GM18508 (cell line): Measurements from ENCODE around the gene SHISA2.
"Not testable (repeated sequence)": the region's sequence is repeated elsewhere in the genome, so short reads cannot be mapped to it uniquely, and the experiment has no call there.

ENCODE experiments used
- ATAC-seq: cut with Tn5 transposase; IDR thresholded peaks from one replicate; pipeline ENCODE4 v1.9.1; 2021; ENCODE audit warnings: moderate number of reproducible peaks; ENCODE audit not compliant: insufficient read depth, unreplicated experiment

SHISA2 gene

DNA sequence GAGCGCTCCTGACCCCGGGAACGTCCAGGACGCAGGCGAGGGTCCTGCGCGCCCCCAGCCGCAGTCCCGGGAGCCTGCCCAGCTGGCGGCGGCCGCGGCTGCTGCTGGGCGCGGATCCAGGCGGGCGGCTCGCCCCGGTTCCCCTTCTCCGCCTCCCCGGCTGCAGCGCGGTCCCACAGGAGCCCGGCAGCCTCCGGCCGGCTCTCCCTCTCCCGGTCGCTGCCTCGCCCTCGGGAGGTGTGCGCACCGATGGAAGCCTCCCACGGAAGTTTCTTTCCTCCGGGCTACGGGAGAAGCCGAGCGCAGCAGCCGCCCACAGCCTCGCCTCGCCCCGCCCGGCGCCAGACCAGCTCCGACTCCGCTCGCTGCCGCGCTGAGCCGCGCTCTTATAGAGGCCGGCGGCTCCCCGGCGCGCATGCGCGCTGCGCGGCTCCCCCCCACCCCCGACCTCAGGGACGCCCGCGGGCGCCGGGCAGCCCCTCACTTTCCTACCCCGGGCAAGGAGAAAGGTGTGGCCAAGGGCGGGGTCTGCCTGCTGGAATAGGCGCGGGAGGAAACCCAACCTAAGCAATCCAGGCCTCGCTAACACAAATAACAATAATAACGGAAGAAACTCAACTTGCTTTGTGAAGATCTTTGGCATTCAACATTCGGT lies at the start of gene SHISA2:
TSS of gene SHISA2 (minus strand) at position 360 of the 655 bp plus-strand sequence. CDS start 1,041 bp downstream, outside the sequence.
- ATAC-seq: no peak

DNA sequence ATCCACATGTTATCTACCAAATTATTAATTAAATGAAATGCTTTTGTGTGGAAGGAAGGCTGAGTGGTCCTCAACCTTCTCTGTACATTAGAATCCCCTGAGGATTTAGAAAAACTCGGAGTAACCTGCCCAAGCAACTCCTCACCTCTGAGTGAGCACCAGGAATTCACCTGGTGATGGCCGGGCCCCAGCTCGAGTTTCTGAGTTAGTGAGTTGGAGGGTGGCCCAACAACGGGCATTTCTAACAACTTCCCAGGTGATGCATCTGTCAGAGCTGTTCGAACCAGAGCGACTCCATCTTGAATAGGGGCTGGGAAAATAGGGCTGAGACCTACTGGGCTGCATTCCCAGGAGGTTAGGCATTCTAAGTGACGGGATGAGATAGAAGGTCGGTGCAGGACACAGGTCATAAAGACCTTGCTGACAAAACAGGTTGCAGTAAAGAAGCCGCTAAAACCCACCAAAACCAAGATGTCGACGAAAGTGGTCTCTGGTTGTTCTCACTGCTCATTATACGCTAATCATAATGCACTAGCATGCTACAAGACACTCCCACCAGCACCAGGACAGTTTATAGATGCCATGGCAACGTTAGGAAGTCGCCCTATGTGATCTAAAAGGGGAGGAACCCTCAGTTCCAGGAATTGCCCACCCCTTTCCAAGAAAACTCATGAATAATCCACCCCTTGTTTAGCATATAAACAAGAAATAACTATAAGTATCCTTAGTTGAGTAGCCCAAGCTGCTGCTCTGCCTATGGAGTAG lies 44.2 kb upstream of the SHISA2 start:
- ATAC-seq: no peak

DNA sequence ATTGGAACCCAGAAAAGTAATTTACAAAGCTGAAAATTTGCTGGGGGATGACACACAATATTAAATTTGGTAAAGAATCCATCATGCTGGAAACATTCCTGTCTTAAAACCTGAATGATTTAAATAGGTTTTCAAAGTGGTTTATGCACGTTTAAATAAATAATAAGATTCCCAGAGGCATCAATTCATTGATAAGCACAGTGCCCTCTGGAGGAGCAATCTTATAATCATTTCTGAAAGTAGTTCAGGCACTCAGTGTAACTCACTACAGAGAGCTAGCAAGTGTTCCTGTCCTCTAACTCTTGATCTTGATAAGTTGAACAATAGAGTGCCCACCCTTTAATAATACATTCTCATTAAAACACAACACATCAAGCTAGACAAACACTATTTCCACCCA lies 43.5 kb upstream of the SHISA2 start:
- no peak for ATAC-seq

DNA sequence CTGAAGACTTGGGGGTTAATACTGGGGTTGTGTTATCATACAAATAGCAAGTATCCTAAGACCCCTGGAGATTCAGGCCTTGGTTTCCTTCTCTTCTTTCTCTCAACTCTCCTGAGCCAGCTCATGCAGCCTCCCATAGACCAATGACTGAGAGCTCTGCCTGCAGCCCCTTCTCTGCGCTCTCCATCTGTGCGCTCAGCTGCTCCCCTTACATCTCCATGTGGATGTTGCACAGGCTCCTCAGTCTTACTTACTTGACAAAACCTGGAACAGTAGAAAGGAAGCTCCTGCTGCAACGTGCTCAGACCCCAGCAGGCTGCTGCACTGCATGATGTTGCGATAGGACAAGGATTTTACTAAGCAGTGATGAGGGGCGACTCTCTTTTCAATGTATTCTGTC lies 25.0 kb upstream of the SHISA2 start:
- ATAC-seq: not testable (repeated sequence)

DNA sequence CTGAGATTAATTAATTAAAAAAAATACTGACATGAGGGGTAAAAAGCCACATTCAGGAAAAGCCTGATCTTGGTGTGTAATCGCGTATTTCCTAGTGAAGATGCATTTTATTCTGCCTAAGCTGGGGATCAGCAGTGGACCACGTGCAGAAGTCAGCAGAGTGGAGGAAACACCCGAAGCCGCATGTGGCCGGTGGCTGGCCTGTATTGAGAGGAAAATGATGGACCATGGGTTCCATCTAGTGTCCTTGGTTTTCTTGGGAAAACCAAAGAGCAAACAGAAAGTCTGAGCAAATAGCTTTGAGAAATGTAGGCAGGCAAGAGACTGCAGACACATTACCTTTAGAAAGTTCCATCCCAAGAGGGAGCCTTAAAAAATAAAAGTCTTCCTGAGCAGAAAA lies 23.7 kb upstream of the SHISA2 start:
- no peak for ATAC-seq

DNA sequence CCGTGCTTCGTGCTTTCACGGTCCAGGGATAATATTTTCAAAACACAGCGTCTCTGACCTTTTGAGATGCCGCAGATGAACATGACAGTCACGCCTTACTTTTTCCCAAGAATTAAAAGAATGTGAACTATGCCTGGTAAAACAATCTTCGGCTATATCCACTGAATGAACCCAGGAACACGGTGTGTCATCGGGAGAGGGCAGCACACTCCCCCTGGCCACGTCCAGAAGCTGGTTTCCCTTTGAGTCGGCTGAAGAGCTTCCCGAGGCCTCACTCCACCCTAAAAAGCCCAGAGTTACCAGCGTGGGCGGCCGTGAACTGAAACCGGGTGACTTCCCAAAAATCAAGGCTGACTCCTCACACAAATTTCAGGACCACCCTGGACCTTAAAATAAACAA lies 22.9 kb upstream of the SHISA2 start:
- ATAC-seq: no peak

DNA sequence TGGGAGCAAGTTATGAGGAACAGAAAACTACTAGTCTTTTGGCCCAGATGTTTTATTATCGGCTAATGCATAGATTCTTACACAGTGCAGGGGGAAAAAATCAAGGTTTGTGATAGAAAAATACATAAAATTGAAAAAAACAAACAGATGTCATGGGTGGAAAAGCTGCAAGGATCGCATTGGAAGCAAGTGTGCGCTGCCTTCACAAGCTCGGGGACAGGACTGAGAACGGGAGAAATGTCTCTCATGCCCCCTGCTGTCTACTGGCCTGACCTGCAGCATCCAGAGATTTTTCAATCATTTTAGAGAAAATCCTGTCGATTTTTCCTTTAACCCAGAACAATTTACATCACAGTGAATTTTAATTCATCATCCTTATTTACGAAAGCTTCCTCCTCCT lies 20.5 kb upstream of the SHISA2 start:
- not testable (repeated sequence) for ATAC-seq

DNA sequence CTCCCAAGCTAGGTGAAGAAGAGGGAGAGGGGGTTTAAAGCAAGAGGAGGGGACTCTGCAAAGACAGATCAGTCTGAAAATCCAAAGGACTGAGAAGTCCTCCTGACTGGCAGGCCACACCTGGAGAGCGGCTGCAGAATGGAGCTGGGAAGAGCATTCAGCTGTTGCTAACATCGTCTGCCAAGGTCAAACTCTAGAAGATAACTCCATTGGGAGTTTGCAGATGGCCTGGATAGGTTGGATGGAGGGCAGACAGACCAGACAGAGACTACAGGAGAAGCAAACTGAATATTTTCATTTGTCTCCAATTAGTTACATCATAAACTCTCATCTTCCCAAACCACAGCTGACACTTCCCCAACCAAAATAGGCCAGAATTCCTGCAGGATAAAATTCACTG lies 19.9 kb upstream of the SHISA2 start:
- ATAC-seq: no peak

DNA sequence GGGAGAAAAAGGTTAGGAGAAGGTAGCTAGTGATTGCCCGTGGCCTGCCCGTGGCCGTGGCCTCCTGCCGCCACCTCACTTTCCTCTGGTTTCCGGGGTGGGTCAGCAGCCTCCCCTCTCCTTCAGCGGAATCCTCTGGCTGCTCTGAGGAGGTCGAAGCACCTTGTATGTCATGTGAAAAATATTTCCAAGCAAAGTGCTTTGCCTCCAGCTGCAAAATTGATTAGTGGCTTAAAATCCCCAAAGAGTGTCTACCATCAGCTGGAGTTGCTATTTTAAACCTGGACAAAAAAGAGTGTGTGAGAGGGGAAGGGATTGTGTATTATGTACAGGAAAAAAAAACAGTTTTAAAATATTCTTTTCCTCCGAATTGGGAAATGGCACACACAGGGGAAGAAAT lies 17.8 kb upstream of the SHISA2 start:
- ATAC-seq: not testable (repeated sequence)

DNA sequence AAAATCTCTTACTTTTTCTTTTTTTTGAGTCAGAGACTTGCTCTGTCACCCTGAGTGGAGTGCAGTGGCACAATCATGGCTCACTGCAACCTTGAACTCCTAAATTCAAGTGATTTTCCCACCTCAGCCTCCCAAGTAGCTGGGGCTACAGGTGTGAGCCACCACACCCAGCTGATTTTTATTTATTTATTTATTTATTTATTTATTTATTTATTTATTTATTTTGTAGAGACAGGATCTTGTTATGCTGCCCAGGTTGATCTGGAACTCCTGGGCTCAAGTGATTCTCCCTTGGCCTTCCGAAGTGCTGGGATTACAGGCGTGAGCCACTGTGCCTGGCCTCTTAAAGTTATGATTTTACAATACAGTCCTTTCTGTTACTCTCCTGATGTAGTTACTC lies 16.6 kb upstream of the SHISA2 start:
- not testable (repeated sequence) for ATAC-seq

DNA sequence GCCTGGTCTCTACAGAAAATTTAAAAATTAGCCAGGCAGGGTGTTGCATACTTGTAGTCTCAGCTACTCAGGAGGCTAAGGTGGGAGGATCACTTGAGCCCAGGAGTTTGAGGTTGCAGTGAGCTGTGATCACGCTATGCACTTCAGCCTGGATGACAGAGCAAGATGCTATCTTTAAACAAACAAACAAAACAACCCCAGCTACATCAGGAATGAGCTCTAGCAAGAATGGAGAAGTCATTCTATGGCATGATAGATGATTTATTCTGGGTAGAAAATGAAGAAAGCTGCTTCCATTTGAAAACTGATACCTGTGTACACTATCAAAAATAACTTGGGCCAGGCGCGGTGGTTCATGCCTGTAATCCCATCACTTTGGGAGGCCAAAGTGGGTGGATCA lies 15.8 kb upstream of the SHISA2 start:
- no peak for ATAC-seq

DNA sequence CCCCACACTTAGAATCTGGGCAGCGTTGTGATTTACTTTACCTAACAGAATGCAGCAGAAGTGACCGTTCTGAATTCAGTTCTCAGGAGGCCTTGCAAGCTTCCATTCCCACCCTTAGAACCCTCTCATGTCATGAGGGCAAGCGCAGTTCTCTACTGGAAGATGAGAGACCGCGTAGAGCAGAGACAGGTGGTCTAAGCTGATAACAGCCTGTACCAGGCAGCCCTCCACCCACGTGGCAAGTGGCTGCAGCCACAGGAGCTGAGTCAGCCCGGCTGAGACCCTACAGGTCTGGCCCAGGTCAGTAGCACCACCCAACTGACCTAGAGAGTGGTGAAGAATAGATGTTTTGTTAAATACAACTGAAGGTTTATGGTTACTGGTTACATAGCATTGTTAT lies 14.7 kb upstream of the SHISA2 start:
- not testable (repeated sequence) for ATAC-seq

DNA sequence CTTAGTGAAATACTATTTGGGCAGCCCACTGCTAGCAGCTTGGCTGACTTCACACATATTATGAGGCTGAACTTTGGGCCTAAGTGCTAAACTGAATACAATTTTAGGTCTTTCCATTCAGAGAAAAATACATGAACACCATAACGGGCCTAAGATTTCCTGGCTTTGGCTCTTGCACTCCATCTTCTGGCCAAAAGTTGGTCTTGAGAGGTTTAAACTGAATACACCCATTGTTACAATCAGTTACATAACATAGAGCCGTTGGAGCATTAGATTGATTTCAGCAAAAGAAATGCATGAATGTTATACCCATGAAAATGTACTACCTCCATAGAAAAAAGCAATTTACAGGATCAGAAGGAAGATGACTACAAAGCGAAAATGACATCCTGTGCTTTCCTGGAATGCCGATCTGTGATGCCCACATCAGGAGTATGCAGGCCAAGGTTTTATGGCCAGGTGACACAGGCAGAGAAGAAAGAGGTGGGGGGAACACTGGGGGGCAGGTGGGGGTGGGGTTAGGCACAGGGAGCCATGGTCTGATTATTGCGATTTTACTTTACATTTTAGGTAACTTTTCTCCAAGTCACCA lies 11.1 kb upstream of the SHISA2 start:
- no peak for ATAC-seq

DNA sequence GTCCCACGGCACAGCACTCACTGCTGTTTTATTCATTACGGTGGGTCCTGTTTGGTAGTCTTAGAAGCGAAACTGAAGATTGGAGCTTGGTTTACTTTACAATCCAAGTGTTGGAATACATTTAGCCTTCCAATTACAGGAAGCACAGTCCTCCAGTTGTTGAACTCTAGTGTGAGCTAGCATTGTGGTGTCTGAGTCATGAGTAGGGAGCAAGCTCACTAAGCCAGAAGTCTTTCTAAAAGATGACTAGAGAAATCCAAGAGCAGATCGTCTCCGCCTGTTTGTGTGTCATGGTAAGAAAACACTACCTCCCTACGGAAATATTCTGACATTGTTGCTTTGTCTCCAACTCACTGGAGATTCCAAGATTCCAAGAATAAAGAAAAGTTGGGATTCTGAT lies 10.1 kb upstream of the SHISA2 start:
- no peak for ATAC-seq

DNA sequence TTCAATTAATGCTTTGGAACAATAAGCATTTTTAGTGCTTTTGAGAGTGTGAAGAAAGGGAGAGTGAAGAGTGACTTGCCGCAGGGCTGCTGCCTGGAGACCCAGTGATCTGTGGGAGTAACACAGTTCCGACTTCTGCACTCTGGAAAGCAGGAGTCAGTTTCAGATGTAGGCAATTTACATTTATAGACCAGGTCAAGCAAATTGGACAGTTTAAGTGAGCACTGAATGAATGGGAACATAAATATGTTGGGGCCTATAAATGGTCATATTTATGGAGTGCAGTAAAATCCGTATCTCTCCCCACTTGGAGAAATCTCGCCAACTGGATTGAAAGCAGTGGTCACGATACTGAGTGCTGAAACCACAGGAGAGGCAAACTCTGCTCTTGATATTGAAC lies 9.4 kb upstream of the SHISA2 start:
- ATAC-seq: no peak

DNA sequence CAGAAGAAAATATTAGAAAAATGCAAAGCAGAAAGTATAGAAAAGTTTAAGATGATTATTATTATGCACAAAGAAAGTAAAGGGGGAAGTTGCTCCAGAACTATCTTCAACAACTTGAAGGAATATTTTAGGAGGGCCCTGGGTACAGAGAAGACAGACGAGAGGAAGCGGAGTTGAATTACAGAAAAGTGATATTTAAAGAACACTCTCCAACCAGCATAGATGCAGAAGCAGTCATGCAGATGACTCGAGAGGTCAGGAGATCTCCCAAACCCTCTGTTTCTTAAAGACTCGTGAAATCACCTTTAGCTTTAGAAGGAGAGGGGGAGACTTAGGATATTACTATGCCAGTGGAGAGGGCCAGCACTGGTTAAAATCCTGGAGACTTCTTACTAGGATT lies 8.5 kb upstream of the SHISA2 start:
- no peak for ATAC-seq

DNA sequence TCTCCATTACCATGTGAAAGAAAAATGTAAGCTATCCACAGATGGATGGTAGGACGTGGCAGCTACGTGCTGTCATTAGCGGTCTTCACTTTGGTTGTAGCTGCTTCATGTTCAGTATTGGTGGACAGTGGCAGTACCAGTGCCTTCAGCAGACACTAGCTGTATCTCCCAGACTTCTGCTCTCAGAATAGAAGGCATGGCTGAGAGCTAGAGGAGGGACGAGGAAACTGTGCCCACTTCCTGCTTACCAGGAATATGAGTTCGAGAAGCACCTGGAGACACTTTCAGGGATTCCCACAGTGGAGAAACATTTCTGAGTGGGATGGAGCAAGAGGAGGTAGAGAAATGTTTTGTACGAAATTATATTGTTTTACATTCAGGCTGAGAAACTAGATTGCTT lies 6.9 kb upstream of the SHISA2 start:
- ATAC-seq: no peak

DNA sequence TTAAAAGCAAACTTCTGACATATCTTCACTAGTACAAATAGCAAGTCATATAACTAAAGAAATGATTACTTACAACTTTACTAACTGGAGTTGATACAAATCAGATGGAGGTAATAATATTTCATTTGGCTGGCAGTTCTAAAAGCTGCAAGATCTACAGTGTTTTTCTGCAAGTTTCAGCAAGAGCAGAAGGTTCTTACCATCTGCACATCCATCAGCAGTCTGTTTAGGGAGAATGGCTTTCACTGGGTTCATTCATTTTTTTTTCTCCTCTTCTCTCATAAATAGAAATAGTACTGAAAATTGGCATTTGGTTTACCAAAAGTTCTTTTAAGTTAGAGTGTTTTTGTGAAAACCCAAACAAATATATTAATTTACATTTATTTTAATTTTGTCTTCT lies 3.1 kb upstream of the SHISA2 start:
- ATAC-seq: no peak

DNA sequence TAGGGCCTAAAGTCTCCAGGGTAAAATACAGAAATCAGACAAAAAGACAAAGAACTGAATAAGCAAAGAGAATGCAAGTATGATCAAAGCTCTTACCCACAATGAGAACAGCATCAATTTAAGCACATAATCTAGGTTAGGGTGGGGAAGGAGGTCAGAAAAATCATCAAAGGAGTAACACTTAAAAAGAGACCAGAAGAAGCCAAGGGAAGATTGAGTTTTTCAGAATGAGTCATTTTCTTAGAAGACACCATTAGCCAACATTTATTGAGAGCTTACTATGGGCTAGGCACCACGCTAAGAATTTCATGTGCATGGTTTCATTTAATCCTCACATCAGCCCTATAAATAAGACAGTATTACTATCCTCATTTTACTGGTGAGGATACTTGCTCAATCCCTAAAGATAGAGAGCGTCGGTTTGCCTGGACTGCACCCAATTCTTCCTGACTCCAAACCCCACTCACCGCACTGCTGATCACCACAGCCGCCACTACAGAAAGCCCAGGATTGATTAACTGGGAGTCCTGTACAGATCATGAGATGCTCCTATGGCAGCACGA lies 1.7 kb upstream of the SHISA2 start:
- no peak for ATAC-seq

DNA sequence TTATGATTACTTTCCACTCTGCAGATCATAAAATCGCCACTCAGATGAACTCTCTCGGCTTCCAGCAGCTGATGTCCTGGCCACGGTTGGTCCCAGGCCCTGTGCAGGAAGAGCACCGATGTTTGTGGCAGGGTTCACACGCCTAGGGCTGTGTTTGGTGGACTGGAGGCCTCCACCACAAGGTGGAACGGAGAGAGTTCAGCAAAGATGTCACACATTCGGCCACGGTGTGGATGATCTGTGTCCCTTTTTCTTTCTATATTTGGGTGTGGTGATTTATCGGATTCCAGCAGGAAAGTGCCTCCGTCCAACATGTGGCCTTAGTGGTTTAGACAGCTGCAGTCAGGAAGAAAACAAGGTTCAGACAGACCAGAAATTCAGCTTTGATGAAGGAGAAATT lies 521 bp upstream of the SHISA2 start:
- no peak for ATAC-seq

DNA sequence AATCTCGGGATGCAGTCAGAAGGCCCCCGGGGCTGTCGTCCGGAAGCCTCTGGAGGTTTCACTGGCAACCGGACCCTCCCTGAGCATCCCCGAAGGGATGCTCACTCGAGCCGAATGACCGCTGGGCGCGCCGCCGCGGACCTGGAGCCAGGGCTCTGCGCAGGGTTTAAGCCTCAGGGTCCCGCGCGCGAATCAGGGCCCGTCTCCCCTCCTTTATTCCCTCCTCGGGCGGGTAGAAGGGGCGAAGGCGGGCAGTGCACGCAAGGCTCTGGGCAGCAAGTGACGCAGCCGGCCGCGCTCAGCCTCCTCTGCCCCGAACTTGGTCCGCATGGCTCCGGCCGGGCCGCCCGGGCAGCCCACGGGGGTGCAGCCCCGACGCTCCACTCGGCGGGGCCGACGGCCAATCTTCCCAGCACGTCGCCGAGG lies 572 bp downstream of the SHISA2 start:
- no peak for ATAC-seq
